ENCODE measurements around the gene EIF2B5. TPM values are rescaled to one million over a fixed set of nuclear protein-coding genes. Genes with fewer than 3 reads are reported as not detected.

Gene EIF2B5
- total and polyA plus RNA-seq, 2 of the 13 experiments (the other 11 are each of a cell fraction or from before 2014, with no cell fraction given) = 38.4 to 60.2 TPM

DNA sequence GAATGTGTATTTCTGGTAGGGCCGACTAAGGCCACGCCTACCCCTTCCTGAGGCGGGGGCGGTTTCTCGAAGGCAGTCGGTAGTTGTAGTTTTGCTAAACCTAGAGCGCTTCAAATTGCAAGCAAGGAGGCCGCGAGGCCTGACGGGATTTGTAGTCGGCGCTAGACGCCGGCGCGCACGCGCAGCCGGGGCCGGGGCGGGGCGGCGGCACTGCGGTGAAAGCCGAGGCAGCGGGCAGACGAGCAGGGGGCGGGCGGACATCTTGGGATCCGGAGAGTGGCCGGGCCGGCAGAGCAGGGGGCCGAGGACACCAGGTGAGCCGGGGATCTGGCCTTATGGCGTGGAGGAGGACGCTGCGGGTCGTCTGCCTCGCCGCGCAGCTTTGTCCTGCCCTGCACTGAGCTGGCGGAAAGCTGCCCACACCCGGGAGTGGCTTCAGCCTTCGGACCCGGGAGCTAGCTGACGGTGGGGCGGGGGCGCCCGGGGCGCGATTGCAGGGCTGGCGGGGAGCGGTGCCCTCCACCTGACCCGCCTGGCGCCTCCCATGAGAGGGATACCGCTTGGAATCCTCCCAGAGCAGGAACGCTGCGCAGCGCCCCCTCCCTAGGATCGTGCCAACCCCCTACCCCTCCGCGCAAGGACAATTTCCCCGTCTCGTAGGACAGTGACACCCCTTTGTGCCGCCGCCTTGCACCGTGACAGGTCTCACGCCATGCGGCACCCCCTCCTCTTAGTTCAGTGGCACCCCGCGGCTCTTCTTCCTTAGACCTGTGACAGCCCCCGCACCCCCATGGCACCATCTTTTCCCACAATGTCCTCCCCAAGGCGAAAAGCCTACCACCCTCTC, 39.7 kb downstream of the EIF2B5 start, which contains the start of gene AP2M1 (continued):
- no peak for TF ChIP-seq MYNN (CRISPR knock-in tag; IDR thresholded peaks at IDR 0.05; ENCODE audit: low read depth)
- no peak for TF ChIP-seq ZNF589 (CRISPR knock-in tag; conservative IDR thresholded peaks at IDR 0.05)
- TF ChIP-seq, protein P1, sequence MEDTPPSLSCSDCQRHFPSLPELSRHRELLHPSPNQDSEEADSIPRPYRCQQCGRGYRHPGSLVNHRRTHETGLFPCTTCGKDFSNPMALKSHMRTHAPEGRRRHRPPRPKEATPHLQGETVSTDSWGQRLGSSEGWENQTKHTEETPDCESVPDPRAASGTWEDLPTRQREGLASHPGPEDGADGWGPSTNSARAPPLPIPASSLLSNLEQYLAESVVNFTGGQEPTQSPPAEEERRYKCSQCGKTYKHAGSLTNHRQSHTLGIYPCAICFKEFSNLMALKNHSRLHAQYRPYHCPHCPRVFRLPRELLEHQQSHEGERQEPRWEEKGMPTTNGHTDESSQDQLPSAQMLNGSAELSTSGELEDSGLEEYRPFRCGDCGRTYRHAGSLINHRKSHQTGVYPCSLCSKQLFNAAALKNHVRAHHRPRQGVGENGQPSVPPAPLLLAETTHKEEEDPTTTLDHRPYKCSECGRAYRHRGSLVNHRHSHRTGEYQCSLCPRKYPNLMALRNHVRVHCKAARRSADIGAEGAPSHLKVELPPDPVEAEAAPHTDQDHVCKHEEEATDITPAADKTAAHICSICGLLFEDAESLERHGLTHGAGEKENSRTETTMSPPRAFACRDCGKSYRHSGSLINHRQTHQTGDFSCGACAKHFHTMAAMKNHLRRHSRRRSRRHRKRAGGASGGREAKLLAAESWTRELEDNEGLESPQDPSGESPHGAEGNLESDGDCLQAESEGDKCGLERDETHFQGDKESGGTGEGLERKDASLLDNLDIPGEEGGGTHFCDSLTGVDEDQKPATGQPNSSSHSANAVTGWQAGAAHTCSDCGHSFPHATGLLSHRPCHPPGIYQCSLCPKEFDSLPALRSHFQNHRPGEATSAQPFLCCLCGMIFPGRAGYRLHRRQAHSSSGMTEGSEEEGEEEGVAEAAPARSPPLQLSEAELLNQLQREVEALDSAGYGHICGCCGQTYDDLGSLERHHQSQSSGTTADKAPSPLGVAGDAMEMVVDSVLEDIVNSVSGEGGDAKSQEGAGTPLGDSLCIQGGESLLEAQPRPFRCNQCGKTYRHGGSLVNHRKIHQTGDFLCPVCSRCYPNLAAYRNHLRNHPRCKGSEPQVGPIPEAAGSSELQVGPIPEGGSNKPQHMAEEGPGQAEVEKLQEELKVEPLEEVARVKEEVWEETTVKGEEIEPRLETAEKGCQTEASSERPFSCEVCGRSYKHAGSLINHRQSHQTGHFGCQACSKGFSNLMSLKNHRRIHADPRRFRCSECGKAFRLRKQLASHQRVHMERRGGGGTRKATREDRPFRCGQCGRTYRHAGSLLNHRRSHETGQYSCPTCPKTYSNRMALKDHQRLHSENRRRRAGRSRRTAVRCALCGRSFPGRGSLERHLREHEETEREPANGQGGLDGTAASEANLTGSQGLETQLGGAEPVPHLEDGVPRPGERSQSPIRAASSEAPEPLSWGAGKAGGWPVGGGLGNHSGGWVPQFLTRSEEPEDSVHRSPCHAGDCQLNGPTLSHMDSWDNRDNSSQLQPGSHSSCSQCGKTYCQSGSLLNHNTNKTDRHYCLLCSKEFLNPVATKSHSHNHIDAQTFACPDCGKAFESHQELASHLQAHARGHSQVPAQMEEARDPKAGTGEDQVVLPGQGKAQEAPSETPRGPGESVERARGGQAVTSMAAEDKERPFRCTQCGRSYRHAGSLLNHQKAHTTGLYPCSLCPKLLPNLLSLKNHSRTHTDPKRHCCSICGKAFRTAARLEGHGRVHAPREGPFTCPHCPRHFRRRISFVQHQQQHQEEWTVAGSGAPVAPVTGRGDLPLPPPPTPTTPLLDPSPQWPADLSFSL (CRISPR knock-in tag; IDR thresholded peaks at IDR 0.05) = no peak
- TF ChIP-seq MTA1 (CRISPR knock-in tag; IDR thresholded peaks at IDR 0.05; ENCODE audit: borderline replicate concordance) = 0 out of 2 replicates have a peak, but pooled peaks have one; percentile 2
- TF ChIP-seq, protein P2, sequence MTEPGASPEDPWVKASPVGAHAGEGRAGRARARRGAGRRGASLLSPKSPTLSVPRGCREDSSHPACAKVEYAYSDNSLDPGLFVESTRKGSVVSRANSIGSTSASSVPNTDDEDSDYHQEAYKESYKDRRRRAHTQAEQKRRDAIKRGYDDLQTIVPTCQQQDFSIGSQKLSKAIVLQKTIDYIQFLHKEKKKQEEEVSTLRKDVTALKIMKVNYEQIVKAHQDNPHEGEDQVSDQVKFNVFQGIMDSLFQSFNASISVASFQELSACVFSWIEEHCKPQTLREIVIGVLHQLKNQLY (CRISPR knock-in tag; IDR thresholded peaks at IDR 0.05) = no peak
- TF ChIP-seq PLRG1 (conservative IDR thresholded peaks at IDR 0.05) = no peak
- no peak for TF ChIP-seq KMT2B (CRISPR knock-in tag; IDR thresholded peaks at IDR 0.05)
- TF ChIP-seq RBM39 (IDR thresholded peaks at IDR 0.05; ENCODE audit: low read depth, low read length, poor library complexity, severe bottlenecking) = peak; percentile 34
- TF ChIP-seq, protein P3, sequence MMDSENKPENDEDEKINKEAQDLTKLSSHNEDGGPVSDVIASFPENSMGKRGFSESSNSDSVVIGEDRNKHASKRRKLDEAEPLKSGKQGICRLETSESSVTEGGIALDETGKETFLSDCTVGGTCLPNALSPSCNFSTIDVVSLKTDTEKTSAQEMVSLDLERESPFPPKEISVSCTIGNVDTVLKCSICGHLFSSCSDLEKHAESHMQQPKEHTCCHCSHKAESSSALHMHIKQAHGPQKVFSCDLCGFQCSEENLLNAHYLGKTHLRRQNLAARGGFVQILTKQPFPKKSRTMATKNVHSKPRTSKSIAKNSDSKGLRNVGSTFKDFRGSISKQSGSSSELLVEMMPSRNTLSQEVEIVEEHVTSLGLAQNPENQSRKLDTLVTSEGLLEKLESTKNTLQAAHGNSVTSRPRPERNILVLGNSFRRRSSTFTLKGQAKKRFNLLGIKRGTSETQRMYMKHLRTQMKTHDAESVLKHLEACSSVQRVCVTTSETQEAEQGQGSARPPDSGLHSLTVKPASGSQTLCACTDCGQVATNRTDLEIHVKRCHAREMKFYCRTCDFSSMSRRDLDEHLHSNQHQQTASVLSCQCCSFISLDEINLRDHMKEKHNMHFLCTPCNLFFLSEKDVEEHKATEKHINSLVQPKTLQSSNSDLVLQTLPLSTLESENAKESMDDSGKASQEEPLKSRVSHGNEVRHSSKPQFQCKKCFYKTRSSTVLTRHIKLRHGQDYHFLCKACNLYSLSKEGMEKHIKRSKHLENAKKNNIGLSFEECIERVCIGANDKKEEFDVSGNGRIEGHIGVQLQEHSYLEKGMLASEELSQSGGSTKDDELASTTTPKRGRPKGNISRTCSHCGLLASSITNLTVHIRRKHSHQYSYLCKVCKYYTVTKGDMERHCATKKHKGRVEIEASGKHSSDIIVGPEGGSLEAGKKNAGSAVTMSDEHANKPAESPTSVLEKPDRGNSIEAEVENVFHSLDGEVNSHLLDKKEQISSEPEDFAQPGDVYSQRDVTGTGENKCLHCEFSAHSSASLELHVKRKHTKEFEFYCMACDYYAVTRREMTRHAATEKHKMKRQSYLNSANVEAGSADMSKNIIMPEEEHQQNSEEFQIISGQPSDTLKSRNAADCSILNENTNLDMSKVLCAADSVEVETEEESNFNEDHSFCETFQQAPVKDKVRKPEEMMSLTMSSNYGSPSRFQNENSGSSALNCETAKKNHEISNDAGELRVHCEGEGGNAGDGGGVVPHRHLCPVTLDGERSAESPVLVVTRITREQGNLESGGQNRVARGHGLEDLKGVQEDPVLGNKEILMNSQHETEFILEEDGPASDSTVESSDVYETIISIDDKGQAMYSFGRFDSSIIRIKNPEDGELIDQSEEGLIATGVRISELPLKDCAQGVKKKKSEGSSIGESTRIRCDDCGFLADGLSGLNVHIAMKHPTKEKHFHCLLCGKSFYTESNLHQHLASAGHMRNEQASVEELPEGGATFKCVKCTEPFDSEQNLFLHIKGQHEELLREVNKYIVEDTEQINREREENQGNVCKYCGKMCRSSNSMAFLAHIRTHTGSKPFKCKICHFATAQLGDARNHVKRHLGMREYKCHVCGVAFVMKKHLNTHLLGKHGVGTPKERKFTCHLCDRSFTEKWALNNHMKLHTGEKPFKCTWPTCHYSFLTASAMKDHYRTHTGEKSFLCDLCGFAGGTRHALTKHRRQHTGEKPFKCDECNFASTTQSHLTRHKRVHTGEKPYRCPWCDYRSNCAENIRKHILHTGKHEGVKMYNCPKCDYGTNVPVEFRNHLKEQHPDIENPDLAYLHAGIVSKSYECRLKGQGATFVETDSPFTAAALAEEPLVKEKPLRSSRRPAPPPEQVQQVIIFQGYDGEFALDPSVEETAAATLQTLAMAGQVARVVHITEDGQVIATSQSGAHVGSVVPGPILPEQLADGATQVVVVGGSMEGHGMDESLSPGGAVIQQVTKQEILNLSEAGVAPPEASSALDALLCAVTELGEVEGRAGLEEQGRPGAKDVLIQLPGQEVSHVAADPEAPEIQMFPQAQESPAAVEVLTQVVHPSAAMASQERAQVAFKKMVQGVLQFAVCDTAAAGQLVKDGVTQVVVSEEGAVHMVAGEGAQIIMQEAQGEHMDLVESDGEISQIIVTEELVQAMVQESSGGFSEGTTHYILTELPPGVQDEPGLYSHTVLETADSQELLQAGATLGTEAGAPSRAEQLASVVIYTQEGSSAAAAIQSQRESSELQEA (CRISPR knock-in tag; IDR thresholded peaks at IDR 0.05; ENCODE audit: not compliant biosample characterization) = peak; percentile 60
- TF ChIP-seq U2AF2 (IDR thresholded peaks at IDR 0.05; ENCODE audit: low read depth, low read length) = no peak
- no peak for TF ChIP-seq NFATC3 (CRISPR knock-in tag; IDR thresholded peaks at IDR 0.05)
